BLaER1 (cell line): ENCODE results near the gene FTO.
A peak's percentile ranks its signal among the peaks of the same experiment; 100 is the strongest.

ENCODE experiments used
- H3K27ac ChIP-seq: shearing (Covaris generic); formaldehyde crosslinking; 2 replicates; pipeline ENCODE4 v1.8.1; 2022
- H3K27me3 ChIP-seq: shearing (Covaris generic); formaldehyde crosslinking; 2 replicates; pipeline ENCODE4 v1.8.1; 2022
- H3K36me3 ChIP-seq: shearing (Covaris generic); formaldehyde crosslinking; 2 replicates; pipeline ENCODE4 v1.8.1; 2022
- H3K4me1 ChIP-seq: shearing (Covaris generic); formaldehyde crosslinking; 2 replicates; pipeline ENCODE4 v1.8.1; 2022
- H3K4me2 ChIP-seq: shearing (Covaris generic); formaldehyde crosslinking; 2 replicates; pipeline ENCODE4 v1.8.1; 2022
- H3K4me3 ChIP-seq: shearing (Covaris generic); formaldehyde crosslinking; 2 replicates; pipeline ENCODE4 v1.8.1; 2022
- H3K9ac ChIP-seq: shearing (Covaris generic); formaldehyde crosslinking; 2 replicates; pipeline ENCODE4 v1.8.1; 2022
- H3K9me3 ChIP-seq: shearing (Covaris generic); formaldehyde crosslinking; 2 replicates; pipeline ENCODE4 v1.8.1; 2022
- H4K20me1 ChIP-seq: shearing (Covaris generic); formaldehyde crosslinking; 2 replicates; pipeline ENCODE4 v1.8.1; 2022
- Cebpa-rat ChIP-seq: shearing (Covaris generic); IDR thresholded peaks from 2 replicates; pipeline ENCODE4 v1.8.1; 2022

FTO gene

GRCh38 chr16:54009464-54010176, 305.7 kb downstream of the FTO start:
- H4K20me1 ChIP-seq = no peaks in the 10 kb centered on the region
- no peak overlapping the region for H3K27ac ChIP-seq
- no peak overlapping the region for H3K9ac ChIP-seq
- H3K27me3 ChIP-seq = no peaks in the 10 kb centered on the region
- no peak overlapping the region for H3K4me2 ChIP-seq
- H3K9me3 ChIP-seq = peaks cover 22% of the 10 kb centered on the region
- no peak for TF ChIP-seq Cebpa-rat
- H3K36me3 ChIP-seq = peaks cover 22% of the 10 kb centered on the region; the same call in 1 of the 2 replicates
- H3K4me1 ChIP-seq = peaks cover 6% of the 10 kb centered on the region
- H3K4me3 ChIP-seq = no peak overlapping the region

- peaks cover 14% of the 10 kb centered on the region; the same call in 1 of the 2 replicates for H3K36me3 ChIP-seq
- no peak for TF ChIP-seq Cebpa-rat
- H3K27ac ChIP-seq = no peak overlapping the region
- H3K4me3 ChIP-seq = no peak overlapping the region
- peaks cover 6% of the 10 kb centered on the region for H3K4me1 ChIP-seq
- H4K20me1 ChIP-seq = no peaks in the 10 kb centered on the region
- peaks cover 29% of the 10 kb centered on the region for H3K9me3 ChIP-seq
- no peak overlapping the region for H3K4me2 ChIP-seq
- no peak overlapping the region for H3K9ac ChIP-seq
- H3K27me3 ChIP-seq = no peaks in the 10 kb centered on the region
These were observed 311.2 kb downstream of the FTO start for GRCh38 chr16:54015147-54015546.

- no peaks in the 10 kb centered on the region for H4K20me1 ChIP-seq
- peaks cover 15% of the 10 kb centered on the region for H3K9me3 ChIP-seq
- 0 out of 2 replicates have a peak, but pooled peaks cover 10% of the 10 kb centered on the region for H3K36me3 ChIP-seq
- no peak overlapping the region for H3K9ac ChIP-seq
- no peak for TF ChIP-seq Cebpa-rat
- no peaks in the 10 kb centered on the region for H3K27me3 ChIP-seq
- no peaks in the 10 kb centered on the region for H3K4me1 ChIP-seq
- H3K27ac ChIP-seq = no peak overlapping the region
- H3K4me2 ChIP-seq = no peak overlapping the region
- no peak overlapping the region for H3K4me3 ChIP-seq
These were observed 318.4 kb downstream of the FTO start for GRCh38 chr16:54022362-54022761.

GRCh38 chr16:54026456-54026855, 322.5 kb downstream of the FTO start:
- TF ChIP-seq Cebpa-rat = no peak
- no peak overlapping the region for H3K4me3 ChIP-seq
- H3K9me3 ChIP-seq = peaks cover 17% of the 10 kb centered on the region
- H3K9ac ChIP-seq = no peak overlapping the region
- H3K4me1 ChIP-seq = peaks cover 13% of the 10 kb centered on the region
- H3K27ac ChIP-seq = no peak overlapping the region
- H3K36me3 ChIP-seq = 0 out of 2 replicates have a peak, but pooled peaks cover 14% of the 10 kb centered on the region
- no peak overlapping the region for H3K4me2 ChIP-seq
- H3K27me3 ChIP-seq = no peaks in the 10 kb centered on the region
- H4K20me1 ChIP-seq = no peaks in the 10 kb centered on the region

GRCh38 chr16:54027062-54027461, 323.1 kb downstream of the FTO start:
- 0 out of 2 replicates have a peak, but pooled peaks cover 14% of the 10 kb centered on the region for H3K36me3 ChIP-seq
- no peaks in the 10 kb centered on the region for H4K20me1 ChIP-seq
- H3K27ac ChIP-seq = no peak overlapping the region
- peaks cover 23% of the 10 kb centered on the region for H3K9me3 ChIP-seq
- H3K4me3 ChIP-seq = no peak overlapping the region
- H3K4me2 ChIP-seq = no peak overlapping the region
- H3K27me3 ChIP-seq = no peaks in the 10 kb centered on the region
- H3K4me1 ChIP-seq = peaks cover 13% of the 10 kb centered on the region
- no peak for TF ChIP-seq Cebpa-rat
- no peak overlapping the region for H3K9ac ChIP-seq

- no peak for TF ChIP-seq Cebpa-rat
- Histone ChIP-seq H4K20me1 (no peaks in the 10 kb centered on the region), H3K27ac (no peak overlapping the region), H3K4me3 (no peak overlapping the region), H3K27me3 (no peaks in the 10 kb centered on the region), H3K36me3 (0 out of 2 replicates have a peak, but pooled peaks cover 14% of the 10 kb centered on the region), H3K9me3 (peaks cover 25% of the 10 kb centered on the region), H3K4me2 (no peak overlapping the region), H3K9ac (no peak overlapping the region), H3K4me1 (peaks cover 13% of the 10 kb centered on the region)
These were observed 323.6 kb downstream of the FTO start for GRCh38 chr16:54027558-54027957.

GRCh38 chr16:54027995-54028394, 324.0 kb downstream of the FTO start:
- Histone ChIP-seq H3K9me3 (peaks cover 26% of the 10 kb centered on the region), H3K4me2 (no peak overlapping the region), H3K9ac (no peak overlapping the region), H3K27ac (no peak overlapping the region), H3K27me3 (no peaks in the 10 kb centered on the region), H3K36me3 (0 out of 2 replicates have a peak, but pooled peaks cover 14% of the 10 kb centered on the region), H3K4me1 (peaks cover 13% of the 10 kb centered on the region), H4K20me1 (no peaks in the 10 kb centered on the region), H3K4me3 (no peak overlapping the region)
- TF ChIP-seq Cebpa-rat = no peak

GRCh38 chr16:54030451-54030850, 326.5 kb downstream of the FTO start:
- TF ChIP-seq Cebpa-rat = no peak
- H3K4me3 ChIP-seq = no peak overlapping the region
- no peak overlapping the region for H3K27ac ChIP-seq
- H3K9ac ChIP-seq = no peak overlapping the region
- 0 out of 2 replicates have a peak, but pooled peaks cover 11% of the 10 kb centered on the region for H3K36me3 ChIP-seq
- peak overlapping the region; percentile 41 for H3K4me2 ChIP-seq
- no peaks in the 10 kb centered on the region for H3K27me3 ChIP-seq
- H4K20me1 ChIP-seq = no peaks in the 10 kb centered on the region
- peaks cover 21% of the 10 kb centered on the region for H3K9me3 ChIP-seq
- peaks cover 13% of the 10 kb centered on the region for H3K4me1 ChIP-seq

GRCh38 chr16:54031107-54031760, 327.3 kb downstream of the FTO start:
- H3K27ac ChIP-seq = no peak overlapping the region
- H3K9ac ChIP-seq = no peak overlapping the region
- no peak overlapping the region for H3K4me3 ChIP-seq
- H3K9me3 ChIP-seq = peaks cover 21% of the 10 kb centered on the region
- 0 out of 2 replicates have a peak, but pooled peaks cover 7% of the 10 kb centered on the region for H3K36me3 ChIP-seq
- H3K4me2 ChIP-seq = no peak overlapping the region
- H3K4me1 ChIP-seq = peaks cover 13% of the 10 kb centered on the region
- TF ChIP-seq Cebpa-rat = no peak
- H3K27me3 ChIP-seq = no peaks in the 10 kb centered on the region
- no peaks in the 10 kb centered on the region for H4K20me1 ChIP-seq

- H3K9ac ChIP-seq = no peak overlapping the region
- H3K9me3 ChIP-seq = peaks cover 21% of the 10 kb centered on the region
- H3K36me3 ChIP-seq = 0 out of 2 replicates have a peak, but pooled peaks cover 4% of the 10 kb centered on the region
- TF ChIP-seq Cebpa-rat = no peak
- H3K4me2 ChIP-seq = no peak overlapping the region
- H3K4me3 ChIP-seq = no peak overlapping the region
- peaks cover 13% of the 10 kb centered on the region for H3K4me1 ChIP-seq
- no peak overlapping the region for H3K27ac ChIP-seq
- H3K27me3 ChIP-seq = no peaks in the 10 kb centered on the region
- H4K20me1 ChIP-seq = no peaks in the 10 kb centered on the region
These were observed 329.8 kb downstream of the FTO start for GRCh38 chr16:54033747-54034146.
